T-helper 22 cell (primary cell): Measurements from ENCODE around the gene HBM.
"Not testable (repeated sequence)": the region's sequence is repeated elsewhere in the genome, so short reads cannot be mapped to it uniquely, and the experiment has no call there.

Experiments used
- DNase-seq: peaks from one replicate; pipeline ENCODE4 v3.0.0-alpha.2; 2020; ENCODE audit warnings: low read depth

Gene HBM, protein sequence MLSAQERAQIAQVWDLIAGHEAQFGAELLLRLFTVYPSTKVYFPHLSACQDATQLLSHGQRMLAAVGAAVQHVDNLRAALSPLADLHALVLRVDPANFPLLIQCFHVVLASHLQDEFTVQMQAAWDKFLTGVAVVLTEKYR

DNA sequence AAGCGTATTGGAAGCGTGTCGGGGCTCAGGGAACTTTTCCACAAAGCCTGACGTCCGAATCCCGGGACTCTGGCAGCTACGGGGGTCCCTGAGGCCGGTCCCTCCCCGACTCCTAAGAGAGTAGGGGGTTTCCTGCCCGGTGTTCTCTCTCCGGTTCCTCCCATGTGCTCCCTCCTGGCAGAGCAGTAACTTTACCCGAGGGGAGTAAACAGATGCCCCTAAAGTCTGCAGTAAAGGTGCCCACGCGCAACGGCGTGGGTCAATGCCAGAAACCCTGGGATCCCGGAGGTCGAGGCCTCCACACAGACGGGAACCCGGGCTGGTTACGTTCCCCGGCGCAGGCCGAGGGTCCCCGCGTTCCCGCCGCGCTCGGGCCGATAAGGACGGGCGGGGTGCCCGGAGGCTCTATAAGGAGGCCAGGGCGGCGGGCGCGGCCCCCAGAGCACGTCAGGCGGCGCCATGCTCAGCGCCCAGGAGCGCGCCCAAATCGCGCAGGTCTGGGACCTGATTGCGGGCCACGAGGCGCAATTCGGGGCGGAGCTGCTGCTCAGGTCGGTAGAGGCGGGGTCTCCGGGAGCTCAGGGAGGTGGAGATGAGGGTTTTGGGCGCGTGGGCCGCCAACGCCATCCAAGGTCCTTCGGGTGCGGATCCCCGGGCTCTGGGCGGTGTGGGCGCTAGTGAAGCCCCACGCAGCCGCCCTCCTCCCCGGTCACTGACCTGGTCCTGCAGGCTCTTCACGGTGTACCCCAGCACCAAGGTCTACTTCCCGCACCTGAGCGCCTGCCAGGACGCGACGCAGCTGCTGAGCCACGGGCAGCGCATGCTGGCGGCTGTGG is at the start of gene HBM:
HBM (plus strand) TSS at position 440 of the 836 bp plus-strand sequence; CDS start at position 460, 20 bp downstream.
- no peak for DNase-seq

DNA sequence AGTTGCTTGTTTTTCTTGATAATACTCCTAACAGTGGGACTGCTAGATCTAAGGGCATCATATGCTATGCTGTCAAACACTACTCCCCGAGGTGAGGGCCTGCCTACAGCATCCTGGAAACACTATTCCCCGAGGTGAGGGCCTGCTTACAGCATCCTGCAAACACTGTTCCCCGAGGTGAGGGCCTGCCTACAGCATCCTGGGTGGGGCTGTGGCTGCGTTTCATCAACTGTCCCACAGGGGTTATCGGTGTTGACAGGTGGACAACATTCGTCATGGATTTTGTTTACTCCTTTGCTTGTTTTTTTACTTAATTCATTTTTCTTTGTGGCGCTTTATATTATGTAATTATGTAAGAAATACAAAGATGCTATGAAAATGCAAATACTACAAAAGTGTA is 49.8 kb upstream of the HBM start:
- no peak for DNase-seq

DNA sequence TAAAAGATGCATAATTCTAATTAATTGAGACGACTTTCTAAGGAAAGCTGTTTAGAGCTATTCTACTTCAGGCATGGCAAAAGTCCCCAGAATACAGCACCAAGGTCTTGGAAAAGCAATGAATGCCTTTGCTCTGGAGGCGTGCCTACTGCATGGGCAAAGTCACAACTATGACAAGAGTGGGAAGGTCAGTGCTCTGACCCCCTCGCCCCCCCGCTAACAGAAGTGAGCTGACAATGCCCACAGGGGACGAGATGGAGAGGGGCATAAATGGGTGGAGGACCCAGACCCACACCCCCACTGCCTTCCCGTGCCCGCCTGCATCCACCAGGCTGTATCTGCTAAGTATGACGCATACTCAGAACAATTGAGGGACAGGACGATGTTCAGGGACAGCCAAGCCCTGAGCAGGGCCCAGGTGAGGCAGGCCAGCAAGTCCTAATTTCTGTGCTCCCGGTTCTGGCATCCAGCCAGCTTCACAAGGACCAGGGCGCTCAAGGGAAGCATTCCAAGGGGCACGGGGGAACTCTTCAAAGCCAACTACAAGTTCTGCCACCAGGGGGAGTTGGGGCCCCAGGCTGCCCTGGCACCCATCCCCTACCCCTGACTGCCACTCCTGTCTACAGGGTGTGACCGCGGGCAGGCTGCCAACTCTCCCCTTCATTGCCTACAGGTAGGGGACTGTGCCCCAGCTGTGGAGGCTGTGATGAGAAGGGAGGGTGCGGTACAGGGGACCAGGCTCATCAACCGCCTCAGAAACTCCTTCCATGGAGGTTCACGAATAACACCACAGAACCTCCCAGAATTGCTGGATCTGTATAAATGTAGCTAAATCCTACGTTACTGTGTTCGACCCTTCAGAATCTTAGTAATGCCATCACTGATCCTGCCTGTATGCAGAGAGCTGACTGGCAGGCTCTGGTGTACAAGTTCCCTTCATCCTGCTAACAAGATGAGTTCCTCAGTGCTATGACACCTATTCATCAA is 48.1 kb upstream of the HBM start:
- DNase-seq = peak; percentile 24

DNA sequence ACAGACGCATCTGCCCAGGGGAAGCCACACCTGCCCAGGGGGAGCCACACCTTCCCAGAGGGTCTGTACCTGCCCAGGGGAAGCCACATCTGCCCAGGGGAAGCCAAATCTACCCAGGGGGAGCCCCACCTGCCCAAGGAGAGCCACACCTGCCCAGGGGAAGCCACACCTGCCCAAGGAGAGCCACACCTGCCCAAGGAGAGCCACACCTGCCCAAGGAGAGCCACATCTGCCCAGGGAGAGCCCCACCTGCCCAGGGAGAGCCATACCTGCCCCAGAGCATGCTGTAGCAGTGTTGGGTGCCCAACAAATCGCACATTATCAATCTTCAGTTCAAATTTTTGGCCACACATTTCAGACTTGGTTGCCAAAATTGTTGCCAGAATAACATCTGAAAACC is 46.9 kb upstream of the HBM start:
- DNase-seq = no peak

DNA sequence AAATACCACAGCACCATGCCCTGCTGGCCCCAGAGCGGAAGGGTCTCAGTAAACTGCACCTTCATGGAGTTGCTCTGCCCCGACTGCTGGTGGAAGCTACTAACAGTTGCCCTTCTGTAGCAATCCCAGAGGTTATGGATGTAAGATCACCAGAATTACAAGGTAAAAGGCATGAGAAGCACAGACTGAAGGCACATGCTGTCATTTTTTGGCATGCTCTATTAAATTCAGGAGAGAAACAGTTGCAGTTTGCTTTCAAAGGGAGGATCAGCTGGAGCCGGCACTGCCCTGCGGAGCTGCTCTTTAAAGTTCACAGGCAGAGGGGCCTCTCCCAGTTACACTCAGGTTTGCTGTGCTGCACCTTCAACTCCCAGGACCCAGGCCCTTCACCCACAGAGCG is 46.5 kb upstream of the HBM start:
- no peak for DNase-seq

DNA sequence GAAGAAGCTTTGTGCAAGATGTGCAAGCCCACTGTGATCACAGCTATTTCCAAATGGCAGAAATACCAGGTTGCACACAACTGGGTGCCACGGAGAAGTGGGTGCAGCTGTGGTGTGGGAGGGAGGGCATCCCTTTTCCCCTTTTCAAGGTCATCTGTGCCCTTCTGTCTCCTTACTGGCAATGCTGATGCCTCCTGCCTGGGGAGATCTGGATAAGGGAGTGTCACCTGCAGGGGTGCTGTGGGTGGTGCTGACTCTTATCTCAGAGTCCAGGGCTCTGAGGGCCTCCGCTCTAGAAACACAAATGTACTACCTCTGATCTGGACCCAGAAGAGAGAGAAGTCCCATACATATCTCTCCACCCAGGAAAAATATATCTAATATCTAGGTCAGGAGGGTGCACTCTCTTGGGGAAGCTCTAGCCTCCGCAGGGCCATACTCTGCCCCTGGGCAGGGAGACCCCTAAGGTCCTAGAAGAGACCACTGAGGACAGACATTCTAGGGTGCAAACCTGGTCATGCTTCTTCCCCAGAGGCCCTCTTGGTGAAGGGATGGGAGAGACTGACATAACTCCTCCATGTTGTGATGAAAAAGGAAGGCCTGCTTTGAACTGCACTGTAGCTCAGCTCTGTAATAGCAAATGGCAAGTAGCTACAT is 45.8 kb upstream of the HBM start:
- no peak for DNase-seq

DNA sequence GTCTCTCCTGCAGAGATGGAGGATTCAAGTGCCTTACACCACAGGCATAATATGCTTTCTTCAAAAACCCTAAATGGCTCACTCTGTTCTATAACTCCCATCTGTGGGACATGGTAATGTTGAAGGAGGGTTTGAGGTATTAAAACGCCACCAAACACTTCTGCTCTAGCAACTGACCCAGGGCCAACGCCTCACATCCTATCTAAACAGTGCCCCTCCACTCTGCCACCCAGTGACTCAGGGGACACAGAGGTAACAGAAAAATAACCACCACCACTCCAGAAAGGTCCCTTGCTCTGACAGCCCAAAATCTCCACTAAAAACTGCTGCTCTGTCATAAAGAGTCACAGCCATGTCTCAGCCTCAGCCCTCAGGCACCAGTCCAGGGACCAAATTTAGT is 45.0 kb upstream of the HBM start:
- no peak for DNase-seq

DNA sequence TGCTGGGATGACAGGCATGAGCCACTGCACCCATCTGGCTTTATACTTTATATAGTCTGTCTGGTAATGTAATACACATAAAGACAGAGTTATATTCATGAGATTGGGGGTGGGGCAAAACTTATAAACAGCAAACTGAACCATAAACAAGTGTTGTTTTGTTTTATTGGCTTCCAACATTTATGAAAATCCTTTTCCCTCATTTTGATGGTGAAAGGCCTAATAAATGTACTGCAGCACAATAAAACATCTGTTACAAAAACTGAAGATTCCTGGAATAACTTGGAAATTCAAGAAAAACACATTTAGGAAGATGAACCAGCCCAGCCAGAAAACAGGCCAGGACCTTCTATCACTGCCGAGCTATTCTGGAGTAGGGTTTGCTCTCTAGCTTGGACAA is 43.4 kb upstream of the HBM start:
- no peak for DNase-seq

DNA sequence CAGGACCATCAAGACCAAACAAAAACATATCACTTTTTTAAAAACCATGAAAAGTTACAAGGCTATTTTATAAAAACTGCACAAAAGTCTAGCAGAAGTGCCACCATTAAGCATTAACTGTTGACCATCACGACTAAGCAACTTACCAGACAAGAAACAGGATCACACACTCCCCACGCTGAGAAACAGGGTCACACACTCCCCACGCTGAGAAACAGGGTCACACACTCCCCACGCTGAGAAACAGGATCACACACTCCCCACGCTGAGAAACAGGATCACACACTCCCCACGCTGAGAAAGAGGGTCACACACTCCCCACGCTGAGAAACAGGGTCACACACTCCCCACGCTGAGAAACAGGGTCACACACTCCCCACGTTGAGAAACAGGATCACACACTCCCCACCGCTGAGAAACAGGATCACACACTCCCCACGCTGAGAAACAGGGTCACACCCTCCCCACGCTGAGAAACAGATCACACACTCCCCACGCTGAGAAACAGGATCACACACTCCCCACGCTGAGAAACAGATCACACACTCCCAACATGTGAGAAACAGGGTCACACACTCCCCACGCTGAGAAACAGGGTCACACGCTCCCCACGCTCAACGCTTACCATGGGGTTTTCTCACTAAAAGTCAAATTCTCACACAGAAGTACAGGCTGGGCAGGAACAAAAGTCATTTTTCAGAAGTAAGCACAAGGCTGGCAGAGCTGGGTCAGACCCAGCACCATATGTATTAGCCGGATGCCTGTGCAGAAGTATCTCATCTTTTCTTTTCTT is 42.0 kb upstream of the HBM start:
- not testable (repeated sequence) for DNase-seq

DNA sequence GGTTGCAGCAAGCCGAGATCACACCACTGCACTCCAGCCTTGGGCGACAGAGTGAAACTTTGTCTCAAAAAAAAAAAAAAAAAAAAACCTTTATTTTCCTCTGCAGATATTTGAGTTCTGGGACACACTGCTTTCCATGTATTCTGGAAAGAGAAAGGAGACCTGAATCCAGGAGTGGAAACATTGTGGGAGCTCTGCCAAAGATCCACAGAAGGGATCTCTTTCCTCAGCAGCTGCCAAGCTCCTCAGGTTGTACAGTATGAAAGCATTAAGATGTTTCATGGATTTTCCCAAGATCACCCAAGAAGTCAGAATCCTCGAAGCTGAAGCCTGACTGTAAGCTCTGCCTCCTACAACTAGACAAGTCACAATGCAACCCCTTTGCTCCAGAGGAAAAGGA is 40.8 kb upstream of the HBM start:
- DNase-seq = no peak

DNA sequence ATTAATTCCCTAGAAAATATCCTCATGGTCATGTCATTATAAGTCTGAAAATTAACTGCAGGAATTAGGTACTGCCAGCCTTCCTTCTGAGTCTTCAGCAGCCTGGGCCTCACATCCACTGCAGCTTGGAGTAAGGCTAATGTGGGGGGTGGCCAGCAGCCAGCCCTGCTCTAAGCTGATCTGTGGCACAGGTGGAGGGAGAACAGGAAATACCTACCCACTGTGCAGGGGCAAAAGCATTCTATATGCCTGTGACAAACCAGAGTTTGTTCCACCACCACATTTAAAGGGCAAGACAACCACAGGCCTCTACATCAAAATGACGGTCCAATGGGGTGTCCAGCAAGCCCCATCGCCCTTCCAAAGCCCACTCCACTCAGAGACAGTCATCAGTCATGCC is 36.7 kb upstream of the HBM start:
- DNase-seq = no peak

DNA sequence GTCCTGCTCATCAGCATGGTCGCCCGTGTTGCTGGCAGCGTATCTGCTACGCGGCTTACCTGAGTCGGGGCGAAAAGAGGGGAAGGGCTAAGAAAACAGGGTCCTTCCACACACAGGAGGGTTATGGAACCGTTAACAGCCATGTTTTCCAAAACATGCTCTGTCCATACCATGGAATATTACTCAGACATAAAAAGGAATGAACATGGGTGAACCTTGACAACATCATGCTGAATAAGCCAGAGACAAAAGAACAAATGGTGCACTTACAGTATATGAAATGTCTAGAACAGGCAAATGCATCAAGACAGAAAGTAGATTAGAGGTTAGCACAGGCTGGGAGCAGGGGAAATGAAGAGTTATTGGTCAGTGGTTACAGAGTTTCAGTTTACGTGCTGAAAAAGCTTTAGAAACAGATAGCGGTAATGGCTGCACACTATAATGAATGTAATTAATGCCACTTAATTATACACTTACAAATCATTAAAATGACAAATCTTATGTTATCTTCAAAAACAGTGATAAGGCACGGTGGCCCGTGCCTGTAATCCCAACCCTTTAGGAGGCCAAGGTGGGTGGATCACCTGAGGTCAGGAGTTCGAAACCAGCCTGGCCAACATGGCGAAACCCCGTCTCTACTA is 35.1 kb upstream of the HBM start:
- no peak for DNase-seq

DNA sequence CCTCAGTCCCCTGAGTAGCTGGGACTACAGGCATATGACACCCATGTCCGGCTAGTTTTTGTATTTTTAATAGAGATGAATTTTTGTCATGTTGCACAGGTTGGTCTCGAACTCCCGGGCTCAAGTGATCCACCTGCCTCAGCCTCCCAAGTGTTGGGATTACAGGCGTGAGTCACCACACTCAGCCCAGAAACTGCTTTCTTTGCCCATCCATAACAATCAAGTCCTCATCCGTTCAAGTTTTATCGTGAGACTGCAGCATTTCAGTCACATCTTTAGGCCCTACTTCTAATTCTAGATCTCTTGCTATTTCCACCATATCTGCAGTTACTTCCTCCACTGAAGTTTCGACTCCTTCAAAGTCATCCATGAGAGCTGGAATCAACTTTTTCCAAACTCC is 33.7 kb upstream of the HBM start:
- DNase-seq = no peak

DNA sequence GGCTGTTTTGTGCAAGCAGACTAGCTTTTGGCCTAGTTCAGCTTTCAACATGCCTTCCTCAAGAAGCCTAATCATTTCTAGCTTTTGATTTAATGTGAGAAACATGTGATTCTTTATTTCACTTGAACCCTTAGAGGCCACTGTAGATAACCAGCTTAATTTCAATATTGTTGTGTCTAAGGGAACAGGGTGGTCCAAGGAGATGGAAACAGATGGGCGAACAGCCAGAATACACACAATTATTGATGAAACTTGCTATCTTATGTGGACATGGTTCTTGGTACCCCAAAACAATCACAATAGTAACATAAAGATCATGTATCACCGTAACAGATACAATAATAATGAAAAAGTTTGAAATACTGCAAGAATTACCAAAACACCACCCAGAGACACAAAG is 32.1 kb upstream of the HBM start:
- no peak for DNase-seq

DNA sequence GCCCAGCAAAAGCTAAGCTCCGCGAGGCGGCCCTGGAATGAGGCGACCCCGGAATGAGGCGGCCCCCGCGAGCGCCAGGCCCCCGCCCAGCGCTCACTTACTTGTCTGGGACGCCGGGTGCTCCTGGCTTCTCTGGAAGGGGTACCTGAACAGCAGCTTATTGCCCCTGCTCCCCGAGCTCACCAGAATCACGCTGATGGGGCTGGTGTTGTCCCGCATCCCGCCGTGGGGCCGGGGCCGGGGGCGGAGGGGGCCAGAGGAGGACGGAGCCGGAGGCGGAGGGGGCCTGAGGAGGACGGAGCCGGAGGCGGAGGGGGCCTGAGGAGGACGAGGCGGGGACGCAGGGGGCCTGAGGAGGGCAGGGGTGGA is 27.7 kb upstream of the HBM start:
- DNase-seq = no peak

DNA sequence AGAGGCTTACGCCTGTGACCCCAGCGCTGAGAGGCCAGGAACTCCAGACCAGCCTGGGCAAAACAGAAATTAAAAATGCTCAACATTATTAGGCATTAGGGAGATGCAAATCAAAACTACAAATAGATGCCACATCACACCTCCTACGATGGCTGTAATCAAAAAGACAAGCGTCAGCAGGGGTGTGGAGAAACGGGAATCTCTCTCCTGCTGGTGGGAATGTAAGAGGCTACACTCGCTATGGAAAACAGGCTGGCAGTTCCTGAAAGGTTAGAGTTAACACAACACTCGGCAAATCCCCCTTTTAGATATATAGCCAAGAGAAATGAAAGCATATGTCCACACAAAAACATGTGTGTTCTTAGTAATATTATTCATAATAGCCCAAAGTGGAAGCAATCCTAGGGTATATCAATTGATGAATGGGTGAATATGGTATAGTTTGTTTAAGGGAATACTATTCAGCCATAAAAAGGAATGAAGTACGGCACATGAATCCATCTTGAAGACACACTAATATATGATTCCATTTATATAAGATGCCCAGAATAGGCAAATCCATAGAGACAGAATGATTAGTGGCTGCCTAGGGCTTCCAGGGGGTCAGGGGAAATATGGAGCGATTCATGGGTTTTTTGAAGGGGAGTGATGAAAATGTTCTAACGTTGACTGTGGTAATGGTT is 25.5 kb upstream of the HBM start:
- DNase-seq = no peak

DNA sequence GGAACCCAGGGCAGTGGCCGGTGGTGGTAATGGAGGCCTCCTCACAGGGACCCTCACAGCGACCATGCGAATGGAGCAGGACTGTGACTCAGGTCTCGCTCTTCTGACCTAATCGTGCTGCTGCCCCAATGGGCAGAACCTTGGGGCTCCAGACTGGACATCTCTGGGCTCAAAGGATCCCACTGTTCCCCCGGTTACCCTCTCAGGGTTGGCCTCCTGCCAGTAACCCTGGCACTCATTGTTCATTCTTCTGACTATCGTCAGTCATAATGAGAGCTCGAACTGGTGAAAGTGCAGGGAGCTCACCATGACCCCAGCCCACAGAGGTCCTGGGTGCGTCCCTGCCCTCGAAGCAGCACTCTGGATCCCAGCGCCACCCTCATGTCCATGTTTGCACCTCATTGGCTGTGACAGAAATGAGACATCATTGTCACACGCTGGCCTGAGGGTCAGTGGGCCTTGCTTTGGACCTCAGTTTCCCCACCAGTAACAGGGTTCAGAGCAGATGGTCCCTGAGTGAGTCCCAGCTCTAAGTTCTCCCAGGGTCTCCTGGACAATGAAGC is 23.3 kb upstream of the HBM start:
- DNase-seq = no peak

DNA sequence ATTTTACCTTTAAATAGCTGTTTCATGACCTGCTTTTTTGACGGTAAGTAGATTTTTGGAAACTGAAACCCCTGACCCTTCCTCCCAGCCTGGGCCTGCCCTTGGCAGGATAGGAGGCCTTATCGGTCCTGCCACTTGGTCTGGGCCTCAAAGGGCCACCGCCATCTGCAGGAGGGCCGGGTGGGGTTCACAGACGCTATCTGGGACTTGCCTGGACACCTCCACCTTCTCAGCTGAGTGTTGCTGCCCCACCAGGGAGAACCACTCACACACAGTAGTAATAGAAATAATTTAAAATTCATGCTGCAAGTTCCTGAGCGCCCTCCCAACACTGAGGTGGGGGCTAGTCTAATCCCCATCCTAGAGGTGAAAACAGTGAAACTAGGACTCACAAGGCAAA is 22.7 kb upstream of the HBM start:
- no peak for DNase-seq

DNA sequence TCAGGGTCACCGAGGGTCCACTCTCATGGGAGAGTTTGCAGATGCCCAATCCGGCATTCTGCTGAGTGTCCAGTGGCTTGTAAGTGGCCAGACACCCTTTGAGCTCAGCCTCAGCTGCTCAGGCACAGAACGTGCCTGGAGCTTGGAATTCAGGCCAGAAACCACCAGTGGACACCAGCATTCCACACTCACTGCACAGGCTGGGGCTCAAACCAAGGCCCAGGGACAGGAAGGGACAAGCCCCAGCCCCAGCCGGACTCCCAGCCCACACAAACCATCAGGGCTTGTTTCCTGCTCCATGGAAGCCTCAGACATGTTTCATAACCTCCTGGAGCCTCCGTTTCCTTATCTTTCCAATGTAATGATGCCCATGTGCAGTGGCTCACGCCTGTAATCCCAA is 22.3 kb upstream of the HBM start:
- DNase-seq = no peak

DNA sequence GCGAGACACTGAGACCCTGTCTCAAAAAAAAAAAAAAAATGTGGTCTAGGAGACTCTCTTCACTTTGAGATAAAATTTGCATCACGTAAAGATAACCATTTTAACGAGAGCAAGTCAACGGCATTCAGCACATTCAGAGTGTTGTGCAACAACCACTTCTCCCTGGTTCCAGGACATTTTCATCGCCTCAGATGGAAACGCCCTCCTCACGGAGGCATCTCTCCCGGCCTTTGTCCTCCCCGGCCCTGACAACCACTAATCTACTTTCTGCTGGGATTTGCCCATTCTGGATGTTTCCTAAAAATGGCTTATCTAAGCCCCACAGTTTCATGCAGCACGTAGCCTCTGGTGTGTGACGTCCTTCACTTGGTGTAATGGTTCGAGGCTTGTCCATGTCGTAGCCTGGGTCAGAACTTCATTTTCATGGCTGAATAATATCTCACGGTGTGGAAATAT is 21.0 kb upstream of the HBM start:
- no peak for DNase-seq
